PC-3 (cell line): ENCODE results near the gene FOXO6. TPM values are rescaled to one million over a fixed set of nuclear protein-coding genes. Genes with fewer than 3 reads are reported as not detected.

ENCODE experiments used
- ATAC-seq: fragments of 200-7000 bp; cut with Tn5 transposase; 2 replicates; pipeline ENCODE4 v1.9.1; 2020; ENCODE audit warnings: mild to moderate bottlenecking, moderate library complexity
- BruUV-seq: library from RNA; stranded (reverse); fragments of 400-500 nt; replicated peaks from 2 replicates; lab custom pipeline; 2021; lab: Mats Ljungman, UMichigan
- CTCF ChIA-PET: fragments of 300-600 bp; sonication (Branson Sonifier 250); formaldehyde crosslinking; loops from one replicate; lab custom pipeline; 2022; ENCODE audit warnings: antibody characterized with exemption; lab: Charles Lee
- POLR2A ChIA-PET: fragments of 300-600 bp; sonication (Branson Sonifier 250); formaldehyde crosslinking; loops from one replicate; lab custom pipeline; 2022; ENCODE audit warnings: antibody characterized with exemption; ENCODE audit not compliant: unreplicated experiment; lab: Charles Lee
- DNase-seq: peaks from one replicate; pipeline ENCODE4 v3.0.0-alpha.2; 2015
- H2AFZ ChIP-seq: fragments of 300-600 bp; sonication (generic); 2 replicates; pipeline ENCODE4 v1.6.0; 2016; ENCODE audit warnings: antibody characterized with exemption, low read length
- H3F3A ChIP-seq: fragments of 300-600 bp; sonication (generic); one replicate; pipeline ENCODE4 v1.6.0; 2017; ENCODE audit warnings: antibody characterized with exemption, low read length, control low read depth, mild to moderate bottlenecking; ENCODE audit not compliant: unreplicated experiment
- H3K27ac ChIP-seq: fragments of 300-600 bp; sonication (generic); 2 replicates; pipeline ENCODE4 v1.5.1; 2016; ENCODE audit warnings: mild to moderate bottlenecking, low read length
- H3K27me3 ChIP-seq: fragments of 300-600 bp; sonication (generic); 2 replicates; pipeline ENCODE4 v1.6.1; 2016; ENCODE audit warnings: low read length, mixed read lengths
- H3K36me3 ChIP-seq: fragments of 300-600 bp; sonication (generic); 2 replicates; pipeline ENCODE4 v1.6.1; 2016; ENCODE audit warnings: low read depth, mixed run types, low read length, mixed read lengths
- H3K4me1 ChIP-seq: fragments of 300-600 bp; sonication (generic); 2 replicates; pipeline ENCODE4 v1.5.1; 2016; ENCODE audit warnings: low read length; ENCODE audit not compliant: insufficient read depth
- H3K4me2 ChIP-seq: fragments of 300-600 bp; sonication (generic); 2 replicates; pipeline ENCODE4 v1.6.0; 2016; ENCODE audit warnings: low read length
- H3K4me3 ChIP-seq: fragments of 300-600 bp; sonication (generic); 2 replicates; pipeline ENCODE4 v1.5.1; 2016; ENCODE audit warnings: mild to moderate bottlenecking, low read length, mixed read lengths
- H3K79me2 ChIP-seq: fragments of 300-600 bp; sonication (generic); 2 replicates; pipeline ENCODE4 v1.6.1; 2017; ENCODE audit warnings: low read length, mixed read lengths
- H3K9ac ChIP-seq: fragments of 300-600 bp; sonication (generic); 2 replicates; pipeline ENCODE4 v1.6.0; 2016; ENCODE audit warnings: mild to moderate bottlenecking, low read length
- H3K9me2 ChIP-seq: fragments of 300-600 bp; sonication (generic); replicated peaks from 2 replicates; pipeline ENCODE4 v1.6.1; 2016; ENCODE audit warnings: mixed run types, low read length, mixed read lengths
- H3K9me3 ChIP-seq: fragments of 300-600 bp; sonication (generic); 2 replicates; pipeline ENCODE4 v1.6.1; 2016; ENCODE audit warnings: low read length, mixed read lengths
- H4K20me1 ChIP-seq: fragments of 300-600 bp; sonication (generic); 2 replicates; pipeline ENCODE4 v1.6.1; 2016; ENCODE audit warnings: low read length, mixed read lengths
- EZH2 ChIP-seq: fragments of 300-600 bp; sonication (generic); IDR thresholded peaks from one replicate; pipeline ENCODE4 v1.6.1; 2017; ENCODE audit warnings: antibody characterized with exemption, mild to moderate bottlenecking, low read length; ENCODE audit not compliant: unreplicated experiment
- EZH2phosphoT487 ChIP-seq: fragments of 300-600 bp; sonication (generic); IDR thresholded peaks from 2 replicates; pipeline ENCODE4 v1.6.1; 2018; ENCODE audit warnings: mild to moderate bottlenecking, antibody characterized with exemption, low read length, borderline replicate concordance
- intact Hi-C: fragments of 100-400 bp; cut with micrococcal nuclease; formaldehyde crosslinking; loops from 2 replicates; pipeline ENCODE4 v1.9.0; 2023
- total RNA-seq: library from RNA; depleted of rRNA; stranded (reverse); fragments of >200 nt; gene quantifications from 2 replicates; pipeline ENCODE4 v1.2.3, GENCODE V29; 2014
- TF ChIP-seq, protein P1 (sequence below): fragments of 300-600 bp; sonication (generic); conservative IDR thresholded peaks from 2 replicates; pipeline ENCODE4 v1.5.1; 2017; ENCODE audit warnings: antibody characterized with exemption, low read depth, mild to moderate bottlenecking, low read length

Gene FOXO6
- total RNA-seq, 1 experiment from 2014 or later: 1.2 TPM

DNA sequence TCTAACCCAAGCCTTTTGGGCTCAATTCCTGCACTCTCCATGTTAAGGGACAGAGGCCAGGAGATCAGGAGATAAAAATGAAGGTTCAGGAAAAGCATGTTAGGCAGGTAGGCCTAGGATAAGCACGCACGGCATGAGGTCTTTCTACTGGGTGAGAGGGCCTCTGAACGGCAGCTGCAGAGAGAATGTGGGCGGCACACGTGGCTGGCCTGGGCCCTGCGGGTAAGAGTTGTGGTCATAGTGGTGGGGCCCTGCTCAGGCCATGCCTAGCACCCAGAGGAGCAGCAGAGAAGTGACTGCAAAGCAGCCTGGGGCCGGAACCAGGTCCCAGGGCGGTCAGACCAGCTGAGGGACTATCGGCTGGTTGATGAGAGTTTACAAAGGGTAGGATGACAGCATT is 7.5 kb upstream of the FOXO6 start:
- intact Hi-C loops: no loop called here
- ATAC-seq: peak; percentile 18; the same call in 1 of the 2 replicates
- no peak overlapping the region for H3K4me2 ChIP-seq

GRCh38 chr1:41354956-41355355 is 6.3 kb upstream of the FOXO6 start:
- Histone ChIP-seq H3K79me2 (no peaks in the 10 kb centered on the region), H3K9me3 (no peaks in the 10 kb centered on the region), H3K27ac (no peak overlapping the region), H2AFZ (no peak overlapping the region), H4K20me1 (no peaks in the 10 kb centered on the region), H3F3A (no peaks in the 10 kb centered on the region), H3K9me2 (no peaks in the 10 kb centered on the region), H3K27me3 (no peaks in the 10 kb centered on the region), H3K4me2 (no peak overlapping the region), H3K4me1 (peaks cover 15% of the 10 kb centered on the region), H3K9ac (no peak overlapping the region), H3K36me3 (no peaks in the 10 kb centered on the region), H3K4me3 (no peak overlapping the region)
- ChIA-PET POLR2A (no interaction called here), CTCF (no interaction called here)
- intact Hi-C loops: no loop called here
- ATAC-seq (no peak), DNase-seq (no peak)
- no peak for TF ChIP-seq EZH2phosphoT487
- BruUV-seq: no TSS peak

More for the DNA sequence above, 7.5 kb upstream of the FOXO6 start:
- no peaks in the 10 kb centered on the region for H3K36me3 ChIP-seq
- no peaks in the 10 kb centered on the region for H3K9me2 ChIP-seq
- H3F3A ChIP-seq: no peaks in the 10 kb centered on the region
- POLR2A ChIA-PET: no interaction called here
- H2AFZ ChIP-seq: no peak overlapping the region
- BruUV-seq: no TSS peak
- no peak overlapping the region for H3K4me3 ChIP-seq
- TF ChIP-seq EZH2phosphoT487 (peak; percentile 78), EZH2 (no peak)
- no peaks in the 10 kb centered on the region for H3K9me3 ChIP-seq
- no peaks in the 10 kb centered on the region for H3K79me2 ChIP-seq
- peaks cover 8% of the 10 kb centered on the region for H3K4me1 ChIP-seq
- H4K20me1 ChIP-seq: no peaks in the 10 kb centered on the region
- CTCF ChIA-PET: no interaction called here
- no peaks in the 10 kb centered on the region for H3K27me3 ChIP-seq
- H3K27ac ChIP-seq: no peak overlapping the region
- no peak overlapping the region for H3K9ac ChIP-seq
- DNase-seq: peak; percentile 69

GRCh38 chr1:41355356-41355755 is 5.9 kb upstream of the FOXO6 start:
- ChIA-PET CTCF (no interaction called here), POLR2A (no interaction called here)
- Histone ChIP-seq H3K27me3 (no peaks in the 10 kb centered on the region), H4K20me1 (no peaks in the 10 kb centered on the region), H3K4me3 (no peak overlapping the region), H3K9me3 (no peaks in the 10 kb centered on the region), H2AFZ (no peak overlapping the region), H3K36me3 (no peaks in the 10 kb centered on the region), H3K27ac (no peak overlapping the region), H3K79me2 (no peaks in the 10 kb centered on the region), H3F3A (no peaks in the 10 kb centered on the region), H3K4me2 (no peak overlapping the region), H3K9ac (no peak overlapping the region), H3K4me1 (peaks cover 19% of the 10 kb centered on the region), H3K9me2 (no peaks in the 10 kb centered on the region)
- intact Hi-C loops: no loop called here
- DNase-seq (no peak), ATAC-seq (no peak)
- no peak for TF ChIP-seq EZH2phosphoT487
- BruUV-seq: no TSS peak

GRCh38 chr1:41355761-41356160 is 5.5 kb upstream of the FOXO6 start:
- TF ChIP-seq EZH2: no peak
- TF ChIP-seq, protein P1, sequence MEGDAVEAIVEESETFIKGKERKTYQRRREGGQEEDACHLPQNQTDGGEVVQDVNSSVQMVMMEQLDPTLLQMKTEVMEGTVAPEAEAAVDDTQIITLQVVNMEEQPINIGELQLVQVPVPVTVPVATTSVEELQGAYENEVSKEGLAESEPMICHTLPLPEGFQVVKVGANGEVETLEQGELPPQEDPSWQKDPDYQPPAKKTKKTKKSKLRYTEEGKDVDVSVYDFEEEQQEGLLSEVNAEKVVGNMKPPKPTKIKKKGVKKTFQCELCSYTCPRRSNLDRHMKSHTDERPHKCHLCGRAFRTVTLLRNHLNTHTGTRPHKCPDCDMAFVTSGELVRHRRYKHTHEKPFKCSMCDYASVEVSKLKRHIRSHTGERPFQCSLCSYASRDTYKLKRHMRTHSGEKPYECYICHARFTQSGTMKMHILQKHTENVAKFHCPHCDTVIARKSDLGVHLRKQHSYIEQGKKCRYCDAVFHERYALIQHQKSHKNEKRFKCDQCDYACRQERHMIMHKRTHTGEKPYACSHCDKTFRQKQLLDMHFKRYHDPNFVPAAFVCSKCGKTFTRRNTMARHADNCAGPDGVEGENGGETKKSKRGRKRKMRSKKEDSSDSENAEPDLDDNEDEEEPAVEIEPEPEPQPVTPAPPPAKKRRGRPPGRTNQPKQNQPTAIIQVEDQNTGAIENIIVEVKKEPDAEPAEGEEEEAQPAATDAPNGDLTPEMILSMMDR: no peak
- no peak for TF ChIP-seq EZH2phosphoT487
- ATAC-seq (no peak), DNase-seq (no peak)
- Histone ChIP-seq H3K9ac (no peak overlapping the region), H3K9me2 (no peaks in the 10 kb centered on the region), H3K36me3 (no peaks in the 10 kb centered on the region), H3K4me3 (no peak overlapping the region), H4K20me1 (no peaks in the 10 kb centered on the region), H3K27ac (no peak overlapping the region), H2AFZ (no peak overlapping the region), H3K79me2 (no peaks in the 10 kb centered on the region), H3K27me3 (no peaks in the 10 kb centered on the region), H3K4me1 (peaks cover 23% of the 10 kb centered on the region), H3K4me2 (no peak overlapping the region), H3F3A (no peaks in the 10 kb centered on the region), H3K9me3 (no peaks in the 10 kb centered on the region)
- BruUV-seq: no TSS peak
- ChIA-PET CTCF (no interaction called here), POLR2A (no interaction called here)
- intact Hi-C loops: no loop called here
